Measurements from ENCODE around the gene MCCC1.
"Not testable (repeated sequence)": the region's sequence is repeated elsewhere in the genome, so short reads cannot be mapped to it uniquely, and the experiment has no call there.

The MCCC1 gene

DNA sequence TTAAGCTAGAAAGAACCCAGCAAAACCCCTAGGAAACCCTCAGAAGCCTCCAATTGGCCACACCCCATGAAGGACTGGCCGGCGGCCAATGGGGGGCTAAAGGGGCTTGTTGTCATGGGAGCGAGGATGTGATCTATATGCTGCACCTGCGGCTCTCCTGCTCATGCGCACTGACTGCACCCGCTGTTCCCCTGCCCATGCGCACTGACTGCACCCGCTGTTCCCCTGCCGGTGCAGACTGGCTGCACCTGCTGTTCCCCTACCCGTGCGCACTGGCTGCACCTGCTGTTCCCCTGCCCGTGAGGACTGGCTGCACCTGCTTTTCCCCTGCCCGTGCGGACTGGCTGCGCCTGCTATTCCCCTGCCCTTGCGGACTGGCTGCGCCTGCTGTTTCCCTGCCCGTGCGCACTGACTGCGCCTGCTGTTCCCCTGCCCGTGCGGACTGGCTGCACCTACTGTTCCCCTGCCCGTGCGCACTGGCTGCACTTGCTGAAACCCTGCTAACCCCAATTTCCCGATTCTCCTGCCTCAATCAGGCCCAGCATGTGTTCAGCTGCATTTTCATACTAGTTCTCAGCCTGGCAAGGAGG, 16.8 kb upstream of the MCCC1 start:
- DNase-seq (ENCODE audit: low spot score), result peak; percentile 89
- no peak for TF ChIP-seq CTCF (IDR thresholded peaks at IDR 0.05; ENCODE audit: extremely low read depth, missing control alignments)

DNA sequence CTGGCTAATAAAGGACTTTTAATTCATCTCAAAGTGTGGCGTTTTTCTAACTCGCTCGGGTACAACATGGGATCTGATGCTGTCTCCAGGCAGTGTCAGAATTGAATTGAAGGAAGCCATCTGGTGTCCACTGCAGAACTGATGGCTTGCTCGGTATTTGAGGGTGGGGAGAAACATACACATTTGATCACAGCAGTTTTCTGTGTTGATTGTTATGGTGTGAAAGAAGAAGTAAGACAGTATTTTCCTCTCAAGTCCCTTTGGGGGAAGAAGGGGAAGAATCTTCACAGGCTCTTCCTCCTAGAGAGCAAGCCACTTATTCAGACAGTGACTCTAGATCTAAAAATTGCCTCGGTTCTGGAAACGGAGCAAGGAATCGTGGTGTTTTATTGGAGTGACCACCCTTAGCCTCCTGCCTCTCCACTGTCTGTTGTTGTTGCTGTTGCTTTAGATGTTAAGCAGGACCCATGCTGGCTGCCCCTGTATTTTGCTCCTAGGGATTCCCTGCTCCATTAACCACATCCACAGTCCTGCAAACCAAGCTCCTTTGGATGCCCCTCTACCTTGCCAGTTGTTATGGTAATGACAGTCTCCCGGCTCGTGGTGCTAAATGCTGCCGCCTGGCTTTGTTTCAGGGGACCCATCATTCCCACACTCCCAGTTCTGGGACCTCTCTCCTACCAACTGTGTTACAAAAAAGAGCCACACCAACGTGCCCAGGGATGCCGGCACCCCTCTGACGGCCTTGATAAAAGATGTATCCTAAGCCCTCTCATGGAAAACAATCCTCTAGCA, 15.3 kb upstream of the MCCC1 start:
- no peak for DNase-seq (ENCODE audit: low spot score)
- TF ChIP-seq CTCF (IDR thresholded peaks at IDR 0.05; ENCODE audit: extremely low read depth, missing control alignments), result no peak

DNA sequence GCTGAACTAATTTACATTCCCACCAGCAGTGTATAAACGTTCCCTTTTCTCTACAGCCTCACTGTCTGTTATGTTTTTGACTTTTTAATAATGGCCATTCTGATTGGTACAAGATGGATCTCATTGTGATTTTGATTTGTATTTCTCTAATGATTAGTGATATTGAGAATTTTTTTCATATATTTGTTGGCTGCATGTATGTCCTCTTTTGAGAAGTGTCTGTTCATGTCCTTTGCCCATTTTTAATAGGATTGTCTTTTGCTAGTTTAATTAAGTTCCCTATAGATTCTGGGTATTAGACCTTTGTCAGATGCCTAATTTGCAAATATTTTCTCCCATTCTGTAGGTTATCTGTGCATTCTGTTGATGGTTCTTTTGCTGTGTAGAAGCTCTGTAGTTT, 10.6 kb upstream of the MCCC1 start:
- DNase-seq (ENCODE audit: low spot score), result not testable (repeated sequence)

DNA sequence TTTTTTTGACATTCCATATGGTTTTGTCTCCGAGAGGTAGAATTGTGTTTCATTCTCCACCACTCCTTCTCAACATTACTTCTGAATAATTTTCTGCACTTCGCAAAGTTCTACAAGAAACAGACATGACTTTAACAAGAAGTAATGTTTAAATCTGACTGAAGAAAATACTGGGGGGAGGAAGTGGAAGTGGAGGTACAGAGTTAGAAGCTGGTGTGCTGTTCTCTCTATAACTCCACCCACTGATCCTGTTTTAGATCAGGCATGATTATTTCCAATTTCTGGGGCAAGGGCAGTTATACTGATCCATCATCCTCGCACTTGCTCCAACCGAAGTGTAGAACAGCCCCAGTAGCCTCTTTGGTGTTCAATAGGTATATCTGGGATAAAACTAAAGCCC, 9.2 kb upstream of the MCCC1 start:
- TF ChIP-seq CTCF (IDR thresholded peaks at IDR 0.05; ENCODE audit: extremely low read depth, missing control alignments), result no peak
- no peak for DNase-seq (ENCODE audit: low spot score)

DNA sequence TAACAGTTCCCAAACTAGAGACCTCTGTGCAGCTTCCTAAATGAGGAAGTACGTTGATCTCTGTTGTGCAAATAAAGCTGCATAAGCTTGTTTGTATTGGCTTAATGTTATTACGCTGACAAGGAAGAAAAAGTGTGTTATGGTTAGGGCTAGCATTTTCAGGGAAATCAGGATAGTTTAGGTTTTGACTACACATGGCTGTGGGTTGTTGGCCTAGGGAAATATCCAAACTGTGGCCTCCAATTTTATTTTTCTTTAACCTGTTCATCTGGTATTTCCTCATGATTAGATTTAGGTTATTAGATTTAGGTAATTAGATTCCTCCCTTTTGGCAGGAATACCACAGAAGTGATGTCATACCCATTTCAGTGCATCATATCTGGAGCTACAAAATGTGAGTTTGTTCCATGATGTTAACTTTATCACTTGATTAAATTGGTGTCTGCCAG, 8.7 kb upstream of the MCCC1 start:
- no peak for DNase-seq (ENCODE audit: low spot score)
- TF ChIP-seq CTCF (IDR thresholded peaks at IDR 0.05; ENCODE audit: extremely low read depth, missing control alignments), result no peak

DNA sequence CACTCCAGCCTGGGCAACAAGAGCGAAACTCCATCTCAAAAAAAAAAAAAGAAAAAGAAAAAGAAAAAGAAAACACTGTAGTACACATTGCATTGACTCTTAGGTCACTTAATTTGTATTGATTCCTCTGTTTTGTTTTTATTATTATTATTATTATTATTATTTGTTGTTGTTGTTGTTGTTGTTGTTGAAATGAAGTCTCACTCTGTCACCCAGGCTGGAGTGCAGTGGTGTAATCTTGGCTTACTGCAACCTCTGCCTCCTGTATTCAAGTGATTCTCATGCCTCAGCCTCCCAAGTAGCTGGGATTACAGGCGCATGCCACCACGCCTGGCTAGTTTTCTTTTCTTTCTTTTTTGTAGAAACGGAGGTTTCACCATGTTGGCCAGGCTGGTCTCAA, 8.1 kb upstream of the MCCC1 start:
- DNase-seq (ENCODE audit: low spot score), result not testable (repeated sequence)

DNA sequence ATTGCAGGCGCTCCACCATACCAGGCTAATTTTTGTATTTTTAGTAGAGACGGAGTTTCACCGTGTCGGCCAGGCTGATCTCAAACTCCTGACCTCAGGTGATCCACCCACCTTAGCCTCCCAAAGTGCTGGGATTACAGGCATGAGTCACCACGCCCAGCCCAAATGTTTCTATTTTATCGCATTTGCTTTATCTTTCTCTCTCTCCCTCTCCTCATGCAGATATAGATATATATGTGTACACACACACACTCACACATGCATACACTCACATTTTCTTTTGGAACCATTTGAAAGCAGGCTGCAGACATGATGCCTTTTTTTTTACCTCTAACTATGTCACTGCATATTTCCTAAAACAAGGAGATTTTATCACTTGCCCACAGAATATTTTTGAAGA, 7.3 kb upstream of the MCCC1 start:
- DNase-seq (ENCODE audit: low spot score), result no peak
- no peak for TF ChIP-seq CTCF (IDR thresholded peaks at IDR 0.05; ENCODE audit: extremely low read depth, missing control alignments)

DNA sequence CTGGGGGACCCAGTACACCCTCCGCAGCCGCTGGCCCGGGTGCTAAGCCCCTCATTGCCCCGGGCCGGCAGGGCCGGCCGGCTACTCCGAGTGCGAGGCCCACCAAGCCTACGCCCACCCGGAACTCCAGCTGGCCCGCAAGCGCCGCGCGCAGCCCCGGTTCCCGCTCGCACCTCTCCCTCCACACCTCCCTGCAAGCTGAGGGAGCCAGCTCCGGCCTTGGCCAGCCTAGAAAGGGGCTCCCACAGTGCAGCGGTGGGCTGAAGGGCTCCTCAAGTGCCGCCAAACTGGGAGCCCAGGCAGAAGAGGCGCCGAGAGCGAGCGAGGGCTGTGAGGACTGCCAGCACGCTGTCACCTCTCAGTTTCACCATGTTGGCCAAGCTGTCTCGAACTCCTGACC, 4.7 kb upstream of the MCCC1 start:
- not testable (repeated sequence) for DNase-seq (ENCODE audit: low spot score)

DNA sequence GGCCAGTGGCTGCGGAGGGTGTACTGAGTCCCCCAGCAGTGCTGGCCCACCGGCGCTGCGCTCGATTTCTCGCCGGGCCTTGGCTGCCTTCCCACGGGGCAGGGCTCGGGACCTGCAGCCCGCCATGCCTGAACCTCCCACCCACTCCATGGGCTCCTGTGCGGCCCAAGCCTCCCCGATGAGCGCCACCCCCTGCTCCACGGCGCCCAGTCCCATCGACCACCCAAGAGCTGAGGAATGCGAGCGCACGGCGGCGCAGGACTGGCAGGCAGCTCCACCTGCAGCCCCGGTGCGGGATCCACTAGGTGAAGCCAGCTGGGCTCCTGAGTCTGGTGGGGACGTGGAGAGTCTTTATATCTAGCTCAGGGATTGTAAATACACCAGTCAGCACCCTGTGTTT, 1.7 kb upstream of the MCCC1 start:
- DNase-seq (ENCODE audit: low spot score), result not testable (repeated sequence)
